Endodermal cell (in vitro differentiated cells): Measurements from ENCODE around the gene JADE1. TPM values are rescaled to one million over a fixed set of nuclear protein-coding genes. Genes with fewer than 3 reads are reported as not detected.

Source experiments
- DNase-seq: peaks from one replicate; pipeline ENCODE4 v3.0.0-alpha.2; 2017
- H3K27ac ChIP-seq: 2 replicates; pipeline ENCODE4 v1.5.1; 2013; ENCODE audit warnings: mild to moderate bottlenecking, low read depth, low read length, moderate library complexity
- H3K27me3 ChIP-seq: 2 replicates; pipeline ENCODE4 v1.6.1; 2013; ENCODE audit warnings: mild to moderate bottlenecking, low read length, moderate library complexity; ENCODE audit not compliant: insufficient read depth, control insufficient read depth, poor library complexity, severe bottlenecking
- H3K36me3 ChIP-seq: 2 replicates; pipeline ENCODE4 v1.7.0; 2013; ENCODE audit warnings: mild to moderate bottlenecking, low read length, moderate library complexity; ENCODE audit not compliant: control insufficient read depth, insufficient read depth
- H3K4me1 ChIP-seq: one replicate; pipeline ENCODE4 v1.7.0; 2013; ENCODE audit warnings: low read length; ENCODE audit not compliant: control insufficient read depth, insufficient read depth
- H3K4me3 ChIP-seq: 2 replicates; pipeline ENCODE4 v1.5.1; 2013; ENCODE audit warnings: mild to moderate bottlenecking, low read length, moderate library complexity
- H3K9ac ChIP-seq: 2 replicates; pipeline ENCODE4 v1.6.1; 2013; ENCODE audit warnings: mild to moderate bottlenecking, low read length, moderate library complexity; ENCODE audit not compliant: poor library complexity, severe bottlenecking; ENCODE audit errors: extremely low read depth
- H3K9me3 ChIP-seq: 2 replicates; pipeline ENCODE4 v1.6.1; 2013; ENCODE audit warnings: mild to moderate bottlenecking, low read length, moderate library complexity; ENCODE audit not compliant: control insufficient read depth
- H3K27ac Mint-ChIP-seq: 2 replicates; pipeline ENCODE4 v1.8.0; 2020; ENCODE audit warnings: mixed read lengths
- H3K27me3 Mint-ChIP-seq: 2 replicates; pipeline ENCODE4 v1.8.0; 2021; ENCODE audit warnings: mild to moderate bottlenecking, mixed read lengths; ENCODE audit not compliant: insufficient read depth
- H3K36me3 Mint-ChIP-seq: 2 replicates; pipeline ENCODE4 v1.8.0; 2020; ENCODE audit warnings: low read depth, mixed read lengths
- H3K4me1 Mint-ChIP-seq: 2 replicates; pipeline ENCODE4 v1.8.0; 2020; ENCODE audit warnings: mixed read lengths
- H3K4me3 Mint-ChIP-seq: 2 replicates; pipeline ENCODE4 v1.8.0; 2020; ENCODE audit warnings: mild to moderate bottlenecking, moderate library complexity, mixed read lengths
- H3K9me3 Mint-ChIP-seq: 2 replicates; pipeline ENCODE4 v1.8.0; 2020; ENCODE audit warnings: mild to moderate bottlenecking, mixed read lengths
- CTCF ChIP-seq: fragments of 200-600 bp; sonication (generic); conservative IDR thresholded peaks from 2 replicates; pipeline ENCODE4 v1.5.0; 2021; ENCODE audit warnings: antibody characterized with exemption, mild to moderate bottlenecking
- WGBS, 2 experiments: methylation state at CpG; one replicate each; pipeline versions ENCODE4 v1.1.5 to v1.1.7; 2013; ENCODE audit warnings: missing lambda C conversion rate in 2 of 2, mixed read lengths in 1 of 2; ENCODE audit not compliant: insufficient coverage in 1 of 2, insufficient read length in 1 of 2; 5-methylcytosine and 5-hydroxymethylcytosine counted together
- total RNA-seq, 2 donors: library from RNA; stranded (reverse); fragmentation: NEBNext Ultra II Directional in 1 of 2; extraction: Animal tissue kit (Norgen Biotek cat#: 25700) in 1 of 2; gene quantifications; 2 replicates in 1 of 2; 3 replicates in 1 of 2; pipeline ENCODE4 v1.2.1, GENCODE V29; 2021

JADE1 gene
- total RNA-seq, 2 donors from 2014 or later, result 48.5 to 50.8 TPM

GRCh38 chr4:128880662-128881061, 71.2 kb downstream of the JADE1 start:
- Histone ChIP-seq H3K36me3 (peaks cover 10% of the 10 kb centered on the region), H3K27ac (no peak overlapping the region), H3K9ac (no peak overlapping the region), H3K27me3 (no peaks in the 10 kb centered on the region), H3K4me1 (no peaks in the 10 kb centered on the region), H3K4me3 (no peak overlapping the region), H3K9me3 (no peaks in the 10 kb centered on the region)
- Mint-ChIP-seq H3K4me3 (no peak overlapping the region), H3K9me3 (no peaks in the 10 kb centered on the region), H3K27ac (no peak overlapping the region), H3K36me3 (no peaks in the 10 kb centered on the region), H3K27me3 (no peaks in the 10 kb centered on the region), H3K4me1 (no peaks in the 10 kb centered on the region)
- 89 to 100% methylated on average over 3 to 4 of the region's 4 CpGs for WGBS, 2 experiments
- DNase-seq, result no peak
- no peak for TF ChIP-seq CTCF

GRCh38 chr4:128904821-128905220, 95.3 kb downstream of the JADE1 start:
- Mint-ChIP-seq H3K9me3 (peaks cover 2% of the 10 kb centered on the region), H3K4me3 (no peak overlapping the region), H3K36me3 (no peaks in the 10 kb centered on the region), H3K27ac (no peak overlapping the region), H3K27me3 (no peaks in the 10 kb centered on the region), H3K4me1 (no peaks in the 10 kb centered on the region)
- 94 to 97% methylated on average over 3 of the region's 3 CpGs for WGBS, 2 experiments
- Histone ChIP-seq H3K9ac (no peak overlapping the region), H3K4me1 (no peaks in the 10 kb centered on the region), H3K4me3 (no peak overlapping the region), H3K36me3 (no peaks in the 10 kb centered on the region), H3K27ac (no peak overlapping the region), H3K9me3 (no peaks in the 10 kb centered on the region), H3K27me3 (no peaks in the 10 kb centered on the region)
- TF ChIP-seq CTCF, result no peak
- DNase-seq, result no peak

- no peaks in the 10 kb centered on the region for H3K4me1 ChIP-seq
- Mint-ChIP-seq H3K27me3 (no peaks in the 10 kb centered on the region), H3K4me1 (no peaks in the 10 kb centered on the region), H3K9me3 (no peaks in the 10 kb centered on the region), H3K27ac (no peak overlapping the region), H3K36me3 (no peaks in the 10 kb centered on the region), H3K4me3 (no peak overlapping the region)
- no peaks in the 10 kb centered on the region for H3K9me3 ChIP-seq
- H3K4me3 ChIP-seq, result no peak overlapping the region
- no peak overlapping the region for H3K27ac ChIP-seq
- WGBS, 2 experiments, result 89 to 93% methylated on average over 1 of the region's 1 CpG
- TF ChIP-seq CTCF, result no peak
- H3K9ac ChIP-seq, result no peak overlapping the region
- H3K36me3 ChIP-seq, result no peaks in the 10 kb centered on the region
- no peak for DNase-seq
- H3K27me3 ChIP-seq, result no peaks in the 10 kb centered on the region
Observed at GRCh38 chr4:128906581-128906980, 97.1 kb downstream of the JADE1 start.
